Caco-2 (cell line): ENCODE measurements around the gene ZNF579. TPM values are rescaled to one million over a fixed set of nuclear protein-coding genes. Genes with fewer than 3 reads are reported as not detected.

ENCODE experiments used
- BruUV-seq: library from RNA; stranded (reverse); fragments of 400-500 nt; replicated peaks from 2 replicates; lab custom pipeline; 2021; lab: Mats Ljungman, UMichigan
- CTCF ChIA-PET: fragments of 300-600 bp; sonication (Branson Sonifier 250); formaldehyde crosslinking; loops from one replicate; lab custom pipeline; 2022; ENCODE audit warnings: antibody characterized with exemption; lab: Charles Lee
- POLR2A ChIA-PET: fragments of 300-600 bp; sonication (Branson Sonifier 250); formaldehyde crosslinking; loops from one replicate; lab custom pipeline; 2022; ENCODE audit warnings: antibody characterized with exemption; lab: Charles Lee
- DNase-seq, 2 experiments: peaks; one replicate each; pipeline versions ENCODE4 v3.0.0 to v3.0.0-alpha.2; 2020 to 2022
- H3K27me3 ChIP-seq: replicated peaks from 2 replicates; pipeline ENCODE4 v1.6.0; 2011; ENCODE audit warnings: low read length; ENCODE audit not compliant: control insufficient read depth, insufficient read depth
- H3K36me3 ChIP-seq: 2 replicates; pipeline ENCODE4 v1.5.1; 2011; ENCODE audit warnings: low read length; ENCODE audit not compliant: control insufficient read depth, insufficient read depth
- H3K4me1 ChIP-seq: fragments of 250-450 bp; sonication (Bioruptor Pico); 2 replicates; pipeline ENCODE4 v1.5.1; 2020; ENCODE audit warnings: mild to moderate bottlenecking
- H3K4me3 ChIP-seq: 2 replicates; pipeline ENCODE4 v1.5.1; 2011; ENCODE audit warnings: low read depth, mild to moderate bottlenecking, control low read depth, low read length
- H3K9me3 ChIP-seq: fragments of 250-450 bp; sonication (Bioruptor Pico); 2 replicates; pipeline ENCODE4 v1.5.1; 2020; ENCODE audit warnings: mild to moderate bottlenecking, moderate library complexity
- H3K27ac Mint-ChIP-seq: one replicate; pipeline ENCODE4 v1.8.0; 2022; ENCODE audit warnings: mixed read lengths; ENCODE audit not compliant: unreplicated experiment
- H3K27me3 Mint-ChIP-seq: one replicate; pipeline ENCODE4 v1.8.0; 2022; ENCODE audit warnings: mixed read lengths; ENCODE audit not compliant: insufficient read depth, unreplicated experiment
- H3K36me3 Mint-ChIP-seq: one replicate; pipeline ENCODE4 v1.8.0; 2022; ENCODE audit warnings: mild to moderate bottlenecking, mixed read lengths; ENCODE audit not compliant: insufficient read depth, unreplicated experiment
- H3K4me1 Mint-ChIP-seq: one replicate; pipeline ENCODE4 v1.8.0; 2022; ENCODE audit warnings: low read depth, mixed read lengths; ENCODE audit not compliant: unreplicated experiment
- H3K4me3 Mint-ChIP-seq: one replicate; pipeline ENCODE4 v1.8.0; 2022; ENCODE audit warnings: mild to moderate bottlenecking, moderate library complexity, mixed read lengths; ENCODE audit not compliant: unreplicated experiment
- H3K9me3 Mint-ChIP-seq: one replicate; pipeline ENCODE4 v1.8.0; 2022; ENCODE audit warnings: mixed read lengths; ENCODE audit not compliant: unreplicated experiment
- CTCF ChIP-seq, 2 experiments: fragments of 200-600 bp in 1 of 2; IDR thresholded peaks; 1 replicate in 1 of 2; 2 replicates in 1 of 2; pipeline versions ENCODE4 v1.5.1 to v1.8.0; 2011 to 2022; ENCODE audit warnings: antibody characterized with exemption in 1 of 2, control low read depth in 1 of 2, inconsistent platforms in 1 of 2, low read depth in 1 of 2, low read length in 1 of 2, mild to moderate bottlenecking in 1 of 2, moderate library complexity in 1 of 2; ENCODE audit not compliant: insufficient read depth in 1 of 2, severe bottlenecking in 1 of 2, unreplicated experiment in 1 of 2
- intact Hi-C: fragments of 100-400 bp; cut with micrococcal nuclease; formaldehyde crosslinking; loops from one replicate; pipeline ENCODE4 v1.10.0; 2022; ENCODE audit not compliant: unreplicated experiment
- total RNA-seq: library from RNA; stranded (reverse); gene quantifications from 2 replicates; pipeline ENCODE4 v1.2.3, GENCODE V29; 2022

Gene ZNF579
- total RNA-seq, 1 experiment from 2014 or later: 30.4 TPM

GRCh38 chr19:55546011-55546410 is 34.6 kb downstream of the ZNF579 start:
- H3K4me3 ChIP-seq: no peak overlapping the region
- DNase-seq: no peak
- peaks cover 39% of the 10 kb centered on the region for H3K4me1 ChIP-seq
- Mint-ChIP-seq H3K36me3 (no peaks in the 10 kb centered on the region), H3K4me1 (peaks cover 27% of the 10 kb centered on the region), H3K27me3 (no peaks in the 10 kb centered on the region), H3K4me3 (no peak overlapping the region), H3K9me3 (peaks cover 18% of the 10 kb centered on the region), H3K27ac (peak overlapping the region; percentile 65)
- BruUV-seq: no TSS peak
- no peak for TF ChIP-seq CTCF (IDR thresholded peaks at IDR 0.05; ENCODE audit: insufficient read depth in 1 of 2, low read depth in 1 of 2, low read length in 1 of 2, severe bottlenecking in 1 of 2, unreplicated experiment in 1 of 2)
- ChIA-PET POLR2A (interaction anchor here (0.6 kb wide), 1 partner anchor 389 kb away, joined by 19 read pairs; no protein-coding TSS in a partner anchor), CTCF (no interaction called here)
- no peaks in the 10 kb centered on the region for H3K36me3 ChIP-seq
- H3K27me3 ChIP-seq: no peaks in the 10 kb centered on the region
- intact Hi-C loops: no loop called here
- H3K9me3 ChIP-seq: no peaks in the 10 kb centered on the region

GRCh38 chr19:55545443-55545842 is 35.2 kb downstream of the ZNF579 start, which contains the start of gene SBK3:
Gene SBK3 (minus strand): TSS chr19:55545543. CDS start chr19:55545543, 0 bp downstream.
- no peaks in the 10 kb centered on the region for H3K9me3 ChIP-seq
- intact Hi-C loops: no loop called here
- Mint-ChIP-seq H3K9me3 (peaks cover 18% of the 10 kb centered on the region), H3K4me1 (peaks cover 27% of the 10 kb centered on the region), H3K4me3 (peak within 1 kb of the TSS; percentile 6), H3K36me3 (no peaks in the 10 kb centered on the region), H3K27me3 (no peaks in the 10 kb centered on the region), H3K27ac (peak within 1 kb of the TSS; percentile 65)
- ChIA-PET POLR2A (interaction anchor here (0.6 kb wide), 1 partner anchor 389 kb away, joined by 19 read pairs; no protein-coding TSS in a partner anchor), CTCF (interaction anchor here (0.8 kb wide), 1 partner anchor 59 kb away, joined by 3 read pairs; no protein-coding TSS in a partner anchor)
- no peak within 1 kb of the TSS for H3K4me3 ChIP-seq
- DNase-seq: no peak
- H3K36me3 ChIP-seq: no peaks in the 10 kb centered on the region
- BruUV-seq: no TSS peak
- peaks cover 39% of the 10 kb centered on the region for H3K4me1 ChIP-seq
- TF ChIP-seq CTCF (IDR thresholded peaks at IDR 0.05; ENCODE audit: insufficient read depth in 1 of 2, low read depth in 1 of 2, low read length in 1 of 2, severe bottlenecking in 1 of 2, unreplicated experiment in 1 of 2): no peak
- H3K27me3 ChIP-seq: no peaks in the 10 kb centered on the region

DNA sequence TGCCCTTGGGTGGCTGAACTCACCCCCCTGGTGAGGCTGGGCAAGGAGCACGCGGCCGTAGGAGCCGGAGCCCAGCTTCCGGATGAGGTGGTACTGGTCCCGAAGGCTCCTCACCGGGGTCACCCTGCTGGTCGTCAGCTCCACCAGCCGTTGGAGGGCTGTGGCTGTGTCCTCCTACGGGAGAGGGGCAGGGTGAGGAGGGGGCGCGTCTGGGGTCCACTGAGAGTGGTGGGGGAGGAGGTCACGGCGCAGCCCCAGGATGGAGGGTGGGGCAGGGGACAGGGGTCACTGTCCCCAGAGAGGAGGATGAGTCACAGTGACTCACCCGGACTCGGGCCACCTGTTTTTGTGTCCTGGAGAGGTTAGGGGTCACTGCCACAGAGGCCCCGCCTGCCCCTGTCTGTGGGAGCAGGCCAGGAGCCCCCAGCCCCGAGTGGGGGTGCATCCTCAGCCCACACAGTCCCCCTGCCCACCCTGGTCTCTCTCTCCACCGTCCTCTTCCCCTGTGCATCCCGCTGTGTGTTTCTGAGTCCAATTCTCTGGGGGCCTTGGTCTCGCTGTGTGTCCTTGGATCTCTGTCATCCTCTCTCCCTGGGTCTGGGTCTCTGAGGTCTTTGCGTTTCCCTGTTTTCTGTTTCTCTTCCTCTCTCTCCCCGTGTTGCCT is 35.7 kb downstream of the ZNF579 start:
- CTCF ChIA-PET: interaction anchor here (0.8 kb wide), 1 partner anchor 59 kb away, joined by 3 read pairs; no protein-coding TSS in a partner anchor
- H3K9me3 Mint-ChIP-seq: peaks cover 18% of the 10 kb centered on the region
- POLR2A ChIA-PET: no interaction called here
- peak overlapping the region; percentile 6 for H3K4me3 Mint-ChIP-seq
- no peaks in the 10 kb centered on the region for H3K27me3 Mint-ChIP-seq
- peaks cover 1% of the 10 kb centered on the region for H3K36me3 Mint-ChIP-seq
- Histone ChIP-seq H3K4me3 (no peak overlapping the region), H3K36me3 (no peaks in the 10 kb centered on the region), H3K27me3 (no peaks in the 10 kb centered on the region), H3K4me1 (peaks cover 39% of the 10 kb centered on the region), H3K9me3 (no peaks in the 10 kb centered on the region)
- no TSS peak for BruUV-seq
- TF ChIP-seq CTCF (IDR thresholded peaks at IDR 0.05; ENCODE audit: insufficient read depth in 1 of 2, low read depth in 1 of 2, low read length in 1 of 2, severe bottlenecking in 1 of 2, unreplicated experiment in 1 of 2): no peak
- DNase-seq: no peak
- peak overlapping the region; percentile 65 for H3K27ac Mint-ChIP-seq
- H3K4me1 Mint-ChIP-seq: peaks cover 27% of the 10 kb centered on the region
- intact Hi-C loops: no loop called here
